Tibial nerve (tissue), 4 donors: ENCODE measurements around the gene MOSMO.

ENCODE experiments used
- CTCF ChIP-seq, 5 experiments: fragments of 200-600 bp in 3 of 5; fragments of 450-650 bp in 2 of 5; sonication (generic) in 3 of 5; IDR thresholded peaks; one replicate each; pipeline ENCODE4 v1.5.1; 2016 to 2019; ENCODE audit warnings: antibody characterized with exemption in 5 of 5, mild to moderate bottlenecking in 3 of 5, moderate library complexity in 2 of 5
- EP300 ChIP-seq, 2 donors: sonication (generic); formaldehyde crosslinking; IDR thresholded peaks; one replicate each; pipeline ENCODE4 v1.6.1; 2017; ENCODE audit warnings: antibody characterized with exemption in 2 of 2, mild to moderate bottlenecking in 1 of 2
- POLR2A ChIP-seq, 2 donors: fragments of 450-650 bp; IDR thresholded peaks; one replicate each; pipeline ENCODE4 v1.6.1; 2017; ENCODE audit warnings: antibody characterized with exemption in 2 of 2, mild to moderate bottlenecking in 2 of 2, moderate library complexity in 2 of 2

DNA sequence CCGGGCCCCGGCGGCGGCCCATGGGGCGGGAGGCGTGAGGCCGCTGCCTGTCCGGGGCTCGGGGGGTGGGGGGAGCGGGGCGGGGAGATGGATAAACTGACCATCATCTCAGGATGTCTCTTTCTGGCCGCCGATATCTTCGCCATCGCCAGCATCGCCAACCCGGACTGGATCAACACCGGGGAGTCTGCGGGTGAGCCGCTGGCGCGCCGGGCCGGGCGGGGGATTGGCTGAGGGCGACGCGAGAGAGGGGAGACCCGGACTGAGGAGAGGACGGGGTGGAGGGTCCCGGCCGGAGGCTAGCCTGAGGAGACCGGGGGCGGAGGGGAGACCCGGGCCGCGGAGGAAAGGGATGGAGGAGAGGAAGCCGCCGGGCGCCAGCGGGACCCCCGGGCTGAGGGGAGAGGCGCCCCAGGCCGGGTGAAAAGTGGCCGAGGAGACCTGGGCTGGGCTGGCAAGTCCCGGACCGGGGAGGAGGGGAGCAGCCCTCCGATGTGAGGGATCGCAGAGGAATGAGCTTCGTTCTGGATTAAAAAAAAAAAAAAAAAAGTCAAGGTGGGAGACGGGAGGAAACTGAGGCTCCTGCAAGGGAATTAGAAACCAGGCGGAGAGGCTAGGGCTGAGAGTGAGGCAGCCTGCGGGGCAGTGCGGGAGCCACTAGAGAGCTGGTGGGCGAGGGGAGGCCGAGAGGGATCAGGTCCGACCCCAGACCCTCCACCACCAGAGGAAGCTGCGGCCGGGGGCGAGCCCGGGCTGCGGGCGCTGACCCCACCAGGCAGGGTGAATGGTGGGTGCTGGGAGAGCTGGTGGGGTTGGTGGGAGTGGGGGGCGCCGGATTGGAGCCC, 526 bp downstream of the MOSMO start:
- no peak for TF ChIP-seq CTCF (IDR thresholded peaks at IDR 0.05)
- no peak for TF ChIP-seq POLR2A (IDR thresholded peaks at IDR 0.05)
- no peak for TF ChIP-seq EP300 (IDR thresholded peaks at IDR 0.05)
